SH-SY5Y (cell line): ENCODE results near the gene KCNK4.

Experiments used
- GATA2 ChIP-seq: IDR thresholded peaks from 2 replicates; pipeline ENCODE4 v1.6.1; 2011; ENCODE audit warnings: mild to moderate bottlenecking, low read depth, low read length
- GATA3 ChIP-seq: IDR thresholded peaks from 2 replicates; pipeline ENCODE4 v1.6.1; 2011; ENCODE audit warnings: low read depth, mild to moderate bottlenecking, low read length, moderate library complexity

Gene KCNK4

GRCh38 chr11:64299847-64300648, 8.9 kb downstream of the KCNK4 start, which contains the start of gene CATSPERZ:
CATSPERZ (plus strand) TSS chr11:64300358; CDS start chr11:64300411, 53 bp downstream.
- TF ChIP-seq GATA3 (no peak), GATA2 (no peak)

- TF ChIP-seq GATA2 = no peak
- TF ChIP-seq GATA3 = no peak
Observed at GRCh38 chr11:64303109-64304031, 12.3 kb downstream of the KCNK4 start.

GRCh38 chr11:64304032-64304315, 12.9 kb downstream of the KCNK4 start:
- TF ChIP-seq GATA2 = no peak
- no peak for TF ChIP-seq GATA3

GRCh38 chr11:64304316-64305072, 13.4 kb downstream of the KCNK4 start:
- TF ChIP-seq GATA3 (no peak), GATA2 (no peak)

- TF ChIP-seq GATA2 (no peak), GATA3 (no peak)
Observed at GRCh38 chr11:64305075-64305690, 14.1 kb downstream of the KCNK4 start, which contains the start of gene ESRRA. ESRRA (plus strand) TSS chr11:64305524; CDS start chr11:64307180, 1,656 bp downstream.

- TF ChIP-seq GATA3 (no peak), GATA2 (no peak)
Observed at GRCh38 chr11:64305691-64306562, 14.8 kb downstream of the KCNK4 start.

GRCh38 chr11:64306563-64306875, 15.4 kb downstream of the KCNK4 start:
- TF ChIP-seq GATA2 (no peak), GATA3 (no peak)

GRCh38 chr11:64306876-64307622, 15.9 kb downstream of the KCNK4 start:
- no peak for TF ChIP-seq GATA3
- TF ChIP-seq GATA2 = no peak

GRCh38 chr11:64312947-64313346, 21.8 kb downstream of the KCNK4 start:
- TF ChIP-seq GATA3 = no peak
- TF ChIP-seq GATA2 = no peak

- no peak for TF ChIP-seq GATA3
- no peak for TF ChIP-seq GATA2
Observed at GRCh38 chr11:64313491-64314145, 22.5 kb downstream of the KCNK4 start.

- TF ChIP-seq GATA3 (no peak), GATA2 (no peak)
Observed at GRCh38 chr11:64314146-64314804, 23.2 kb downstream of the KCNK4 start.
